Calu3 (cell line): Measurements from ENCODE around the gene TBC1D3B. TPM values are rescaled to one million over a fixed set of nuclear protein-coding genes. Genes with fewer than 3 reads are reported as not detected.
"Not testable (repeated sequence)": the region's sequence is repeated elsewhere in the genome, so short reads cannot be mapped to it uniquely, and the experiment has no call there.

Experiments
- BruUV-seq: library from RNA; stranded (reverse); fragments of 400-500 nt; replicated peaks from 2 replicates; lab custom pipeline; 2021; lab: Mats Ljungman, UMichigan
- CTCF ChIA-PET: fragments of 300-600 bp; sonication (Branson Sonifier 250); formaldehyde crosslinking; loops from one replicate; lab custom pipeline; 2022; ENCODE audit warnings: antibody characterized with exemption; lab: Charles Lee
- DNase-seq: peaks from one replicate; pipeline ENCODE4 v3.0.0; 2022
- H3K27ac Mint-ChIP-seq: one replicate; pipeline ENCODE4 v1.8.0; 2022; ENCODE audit warnings: mixed read lengths; ENCODE audit not compliant: unreplicated experiment
- H3K27me3 Mint-ChIP-seq: one replicate; pipeline ENCODE4 v1.8.0; 2022; ENCODE audit warnings: mixed read lengths; ENCODE audit not compliant: unreplicated experiment
- H3K36me3 Mint-ChIP-seq: one replicate; pipeline ENCODE4 v1.8.0; 2022; ENCODE audit warnings: mild to moderate bottlenecking, moderate library complexity, mixed read lengths; ENCODE audit not compliant: insufficient read depth, unreplicated experiment
- H3K4me1 Mint-ChIP-seq: one replicate; pipeline ENCODE4 v1.8.0; 2022; ENCODE audit warnings: mild to moderate bottlenecking, low read depth, mixed read lengths; ENCODE audit not compliant: unreplicated experiment
- H3K4me3 Mint-ChIP-seq: one replicate; pipeline ENCODE4 v1.8.0; 2022; ENCODE audit warnings: mild to moderate bottlenecking, low read depth, moderate library complexity, mixed read lengths; ENCODE audit not compliant: unreplicated experiment
- H3K9me3 Mint-ChIP-seq: one replicate; pipeline ENCODE4 v1.8.0; 2022; ENCODE audit warnings: low read depth, mixed read lengths; ENCODE audit not compliant: unreplicated experiment
- CTCF ChIP-seq: fragments of 200-600 bp; IDR thresholded peaks from one replicate; pipeline ENCODE4 v1.8.0; 2022; ENCODE audit warnings: antibody characterized with exemption; ENCODE audit not compliant: unreplicated experiment
- intact Hi-C: fragments of 100-400 bp; cut with micrococcal nuclease; formaldehyde crosslinking; loops from one replicate; pipeline ENCODE4 v1.10.0; 2022; ENCODE audit not compliant: unreplicated experiment
- total RNA-seq: library from RNA; stranded (reverse); gene quantifications from 2 replicates; pipeline ENCODE4 v1.2.3, GENCODE V29; 2022

TBC1D3B gene
- total RNA-seq, 1 experiment from 2014 or later = 73.5 TPM

GRCh38 chr17:36196131-36196486 lies 19.7 kb upstream of the TBC1D3B start:
- intact Hi-C loops = no loop called here
- BruUV-seq = no TSS peak
- CTCF ChIA-PET = no interaction called here
- TF ChIP-seq CTCF = no peak
- no peaks in the 10 kb centered on the region for H3K36me3 Mint-ChIP-seq
- no peaks in the 10 kb centered on the region for H3K9me3 Mint-ChIP-seq
- no peak overlapping the region for H3K27ac Mint-ChIP-seq
- no peak overlapping the region for H3K4me3 Mint-ChIP-seq
- DNase-seq = no peak
- peaks cover 8% of the 10 kb centered on the region for H3K27me3 Mint-ChIP-seq
- no peaks in the 10 kb centered on the region for H3K4me1 Mint-ChIP-seq

GRCh38 chr17:36195434-36196130 lies 19.1 kb upstream of the TBC1D3B start:
- H3K36me3 Mint-ChIP-seq = no peaks in the 10 kb centered on the region
- no peak overlapping the region for H3K27ac Mint-ChIP-seq
- no TSS peak for BruUV-seq
- no peak for TF ChIP-seq CTCF
- no peak overlapping the region for H3K4me3 Mint-ChIP-seq
- peaks cover 8% of the 10 kb centered on the region for H3K27me3 Mint-ChIP-seq
- no peak for DNase-seq
- intact Hi-C loops = no loop called here
- CTCF ChIA-PET = no interaction called here
- no peaks in the 10 kb centered on the region for H3K4me1 Mint-ChIP-seq
- H3K9me3 Mint-ChIP-seq = no peaks in the 10 kb centered on the region

GRCh38 chr17:36194832-36195433 lies 18.5 kb upstream of the TBC1D3B start:
- H3K4me1 Mint-ChIP-seq, H3K9me3 Mint-ChIP-seq, intact Hi-C loops, CTCF ChIA-PET, H3K4me3 Mint-ChIP-seq, H3K36me3 Mint-ChIP-seq, BruUV-seq, H3K27ac Mint-ChIP-seq, H3K27me3 Mint-ChIP-seq, DNase-seq: not testable (repeated sequence)

- intact Hi-C loops, CTCF ChIA-PET, H3K27me3 Mint-ChIP-seq, H3K27ac Mint-ChIP-seq, H3K4me1 Mint-ChIP-seq, H3K36me3 Mint-ChIP-seq, BruUV-seq, DNase-seq, H3K9me3 Mint-ChIP-seq, H3K4me3 Mint-ChIP-seq: not testable (repeated sequence)
Observed at GRCh38 chr17:36194147-36194831, 17.9 kb upstream of the TBC1D3B start.

GRCh38 chr17:36193216-36193775 lies 16.9 kb upstream of the TBC1D3B start:
- Mint-ChIP-seq H3K4me3 (no peak overlapping the region), H3K36me3 (no peaks in the 10 kb centered on the region), H3K27ac (no peak overlapping the region), H3K27me3 (no peaks in the 10 kb centered on the region), H3K4me1 (no peaks in the 10 kb centered on the region), H3K9me3 (no peaks in the 10 kb centered on the region)
- CTCF ChIA-PET = no interaction called here
- intact Hi-C loops = no loop called here
- no peak for TF ChIP-seq CTCF
- BruUV-seq = no TSS peak
- no peak for DNase-seq

GRCh38 chr17:36190549-36191330 lies 14.3 kb upstream of the TBC1D3B start:
- intact Hi-C loops, H3K9me3 Mint-ChIP-seq, H3K4me1 Mint-ChIP-seq, H3K36me3 Mint-ChIP-seq, H3K4me3 Mint-ChIP-seq, H3K27ac Mint-ChIP-seq, DNase-seq, BruUV-seq, CTCF ChIA-PET, H3K27me3 Mint-ChIP-seq: not testable (repeated sequence)

- CTCF ChIA-PET = not testable (repeated sequence)
Observed at GRCh38 chr17:36189993-36190392, 13.6 kb upstream of the TBC1D3B start.

More at GRCh38 chr17:36189993-36190392, 13.6 kb upstream of the TBC1D3B start:
- DNase-seq, H3K4me1 Mint-ChIP-seq, BruUV-seq, H3K9me3 Mint-ChIP-seq, H3K36me3 Mint-ChIP-seq, H3K4me3 Mint-ChIP-seq, H3K27ac Mint-ChIP-seq, intact Hi-C loops, H3K27me3 Mint-ChIP-seq: not testable (repeated sequence)
